K562 (cell line): ENCODE measurements around the gene SPIN1. TPM values are rescaled to one million over a fixed set of nuclear protein-coding genes. Genes with fewer than 3 reads are reported as not detected.

Experiments used
- ATAC-seq: fragments of 200-7000 bp; cut with Tn5 transposase; 3 replicates; pipeline ENCODE4 v1.9.1; 2020; ENCODE audit warnings: moderate library complexity
- BruUV-seq: library from RNA; stranded (reverse); fragments of 400-500 nt; replicated peaks from 2 replicates; lab custom pipeline; 2021; lab: Mats Ljungman, UMichigan
- CTCF ChIA-PET: fragments of 300-600 bp; formaldehyde crosslinking; extraction: SDS; loops from one replicate; lab custom pipeline; 2021; ENCODE audit warnings: low intra/inter-chr PET ratio; lab: Yijun Ruan, JAX
- POLR2A ChIA-PET: fragments of 300-600, 350-650 bp; sonication (Branson Sonifier 250); formaldehyde crosslinking; extraction: SDS; loops from one replicate; lab custom pipeline; 2021; ENCODE audit warnings: antibody characterized with exemption, inconsistent platforms; lab: Yijun Ruan, JAX
- DNase-seq, 4 experiments: peaks; one replicate each; pipeline versions ENCODE4 v3.0.0 to v3.0.0-alpha.2; 2011 to 2018; ENCODE audit warnings: low spot score in 3 of 4, mixed read lengths in 3 of 4; ENCODE audit errors: extremely low read depth in 1 of 4
- FAIRE-seq: peaks from 2 replicates; lab custom pipeline; 2011; peaks lifted over from hg19 to GRCh38; lab: Jason Lieb, UNC
- H2AFZ ChIP-seq: 2 replicates; pipeline ENCODE4 v1.6.0; 2011; ENCODE audit warnings: low read depth, low read length, control low read depth, inconsistent platforms
- H3K27ac ChIP-seq: fragments of 200-600 bp; 3 replicates; pipeline ENCODE4 v1.8.0; 2011; ENCODE audit warnings: low read depth, mild to moderate bottlenecking, control low read depth, inconsistent platforms, low read length, moderate library complexity, mixed read lengths; ENCODE audit errors: extremely low read depth
- H3K27me3 ChIP-seq, 2 experiments: fragments of 300-600 bp in 1 of 2; 2 replicates in 1 of 2; 3 replicates in 1 of 2; pipeline versions ENCODE4 v1.6.0 to v1.8.0; 2011; ENCODE audit warnings: inconsistent platforms in 2 of 2, low read length in 2 of 2, mild to moderate bottlenecking in 1 of 2, mixed read lengths in 1 of 2, moderate library complexity in 1 of 2; ENCODE audit not compliant: control insufficient read depth in 2 of 2, insufficient read depth in 2 of 2
- H3K36me3 ChIP-seq: fragments of 300-600 bp; 3 replicates; pipeline ENCODE4 v1.8.0; 2011; ENCODE audit warnings: mild to moderate bottlenecking, low read length, inconsistent platforms; ENCODE audit not compliant: control insufficient read depth, insufficient read depth
- H3K4me1 ChIP-seq, 2 experiments: fragments of 200-600 bp in 1 of 2; replicated peaks in 1 of 2; 2 replicates in 1 of 2; 3 replicates in 1 of 2; pipeline versions ENCODE4 v1.5.1 to v1.8.0; 2011; ENCODE audit warnings: inconsistent platforms in 2 of 2, low read length in 2 of 2, mild to moderate bottlenecking in 1 of 2, mixed read lengths in 1 of 2, moderate library complexity in 1 of 2; ENCODE audit not compliant: control insufficient read depth in 2 of 2, insufficient read depth in 2 of 2
- H3K4me2 ChIP-seq: 2 replicates; pipeline ENCODE4 v1.6.1; 2011; ENCODE audit warnings: low read length, control low read depth, inconsistent platforms, mixed read lengths; ENCODE audit not compliant: insufficient read depth
- H3K4me3 ChIP-seq: fragments of 200-600 bp; sonication (generic), shearing (Covaris generic); 2 replicates; pipeline ENCODE4 v1.5.1; 2016; ENCODE audit warnings: control low read depth, inconsistent platforms
- H3K79me2 ChIP-seq: fragments of 200-600 bp; 3 replicates; pipeline ENCODE4 v1.8.0; 2011; ENCODE audit warnings: low read length, inconsistent platforms; ENCODE audit not compliant: control insufficient read depth, insufficient read depth
- H3K9ac ChIP-seq, 2 experiments: 2 replicates each; pipeline versions ENCODE4 v1.6.0 to v1.6.1; 2011; ENCODE audit warnings: low read depth in 2 of 2, low read length in 2 of 2, control low read depth in 1 of 2, inconsistent platforms in 1 of 2, mild to moderate bottlenecking in 1 of 2, mixed read lengths in 1 of 2; ENCODE audit not compliant: insufficient read depth in 1 of 2
- H3K9me1 ChIP-seq: one replicate; pipeline ENCODE4 v1.6.0; 2011; ENCODE audit warnings: inconsistent platforms, mild to moderate bottlenecking, low read length, moderate library complexity; ENCODE audit not compliant: control insufficient read depth, insufficient read depth
- H3K9me3 ChIP-seq: replicated peaks from 2 replicates; pipeline ENCODE4 v1.5.1; 2011; ENCODE audit warnings: low read depth, low read length, inconsistent platforms; ENCODE audit not compliant: control insufficient read depth, insufficient read depth
- H4K20me1 ChIP-seq: replicated peaks from 2 replicates; pipeline ENCODE4 v1.6.1; 2011; ENCODE audit warnings: low read length, inconsistent platforms, mixed read lengths; ENCODE audit not compliant: control insufficient read depth, insufficient read depth
- ARID1B ChIP-seq: fragments of 450-650 bp; IDR thresholded peaks from 2 replicates; pipeline ENCODE4 v1.6.1; 2016; ENCODE audit warnings: antibody characterized with exemption, mild to moderate bottlenecking, inconsistent platforms
- HMBOX1 ChIP-seq: sonication (generic); IDR thresholded peaks from 2 replicates; pipeline ENCODE4 v1.6.1; 2016
- HNRNPK ChIP-seq: fragments of 200-400 bp; formaldehyde crosslinking; IDR thresholded peaks from one replicate; pipeline ENCODE4 v1.6.1; 2018; ENCODE audit warnings: mild to moderate bottlenecking, low read depth, low read length; ENCODE audit not compliant: poor library complexity, severe bottlenecking
- POLR2G ChIP-seq: fragments of 200-400 bp; formaldehyde crosslinking; IDR thresholded peaks from 2 replicates; pipeline ENCODE4 v1.6.1; 2017; ENCODE audit warnings: low read depth, mild to moderate bottlenecking, antibody characterized with exemption, low read length, moderate library complexity
- STAG1 ChIP-seq: sonication (generic); formaldehyde crosslinking; IDR thresholded peaks from 2 replicates; pipeline ENCODE4 v1.5.0; 2020; ENCODE audit warnings: missing genetic modification reagents, borderline replicate concordance
- STAT5A ChIP-seq: IDR thresholded peaks from 2 replicates; pipeline ENCODE4 v1.6.1; 2012; ENCODE audit warnings: low read length, inconsistent platforms, borderline replicate concordance
- WGBS: fragments of 100-300 bp; shearing (Covaris generic); methylation state at CpG from one replicate; pipeline ENCODE4 v1.1.6; 2016; ENCODE audit warnings: low coverage, mixed read lengths; ENCODE audit not compliant: insufficient coverage; ENCODE audit errors: missing lambda C conversion rate; 5-methylcytosine and 5-hydroxymethylcytosine counted together
- in situ Hi-C: fragments of 300-500 bp; cut with MboI; formaldehyde crosslinking; loops from 4 replicates; pipeline ENCODE4 v1.15.0; 2018; ENCODE audit warnings: inconsistent platforms, mixed read lengths
- intact Hi-C: fragments of 100-400 bp; cut with micrococcal nuclease; formaldehyde crosslinking; loops from 2 replicates; pipeline ENCODE4 v1.14.2; 2022
- polyA plus RNA-seq, 8 experiments: library from polyadenylated mRNA; depleted of rRNA in 4 of 8; stranded (reverse) in 5 of 8; unstranded in 3 of 8; fragments of >200 nt; fragmentation: Nextera tagmentation in 2 of 8; fragmentation: Illumina TruSeq in 1 of 8; extraction: Ambion mirVana in 2 of 8; extraction: Trizol in 1 of 8; gene quantifications; 2 replicates each; pipeline versions ENCODE4 v1.2.1 to v1.2.3, GENCODE V29; 2011 to 2014; ENCODE audit warnings: inconsistent platforms in 1 of 8, missing spikeins in 1 of 8
- total RNA-seq, 7 experiments: library from RNA; depleted of rRNA in 6 of 7; stranded (reverse); fragments of >200 nt in 6 of 7; fragmentation: Illumina TruSeq in 2 of 7; extraction: Trizol in 2 of 7; gene quantifications; 2 replicates each; pipeline versions ENCODE4 v1.2.1 to v1.2.3, GENCODE V29; 2011 to 2021; ENCODE audit warnings: low replicate concordance in 1 of 7
- TF ChIP-seq, protein P1 (sequence below): fragments of 250-450 bp; sonication (Bioruptor Pico); IDR thresholded peaks from 2 replicates; pipeline ENCODE4 v1.8.0; 2022; ENCODE audit warnings: moderate library complexity, mild to moderate bottlenecking, inconsistent platforms
- TF ChIP-seq, protein P2 (sequence below): fragments of 250-450 bp; sonication (Bioruptor Pico); IDR thresholded peaks from 2 replicates; pipeline ENCODE4 v1.9.0; 2021; ENCODE audit warnings: mild to moderate bottlenecking, inconsistent platforms

Gene SPIN1
- total and polyA plus RNA-seq, 9 of the 15 experiments (the other 6 are each of a cell fraction or from before 2014, with no cell fraction given), result 7.4 to 25.7 (median 15.6) TPM

DNA sequence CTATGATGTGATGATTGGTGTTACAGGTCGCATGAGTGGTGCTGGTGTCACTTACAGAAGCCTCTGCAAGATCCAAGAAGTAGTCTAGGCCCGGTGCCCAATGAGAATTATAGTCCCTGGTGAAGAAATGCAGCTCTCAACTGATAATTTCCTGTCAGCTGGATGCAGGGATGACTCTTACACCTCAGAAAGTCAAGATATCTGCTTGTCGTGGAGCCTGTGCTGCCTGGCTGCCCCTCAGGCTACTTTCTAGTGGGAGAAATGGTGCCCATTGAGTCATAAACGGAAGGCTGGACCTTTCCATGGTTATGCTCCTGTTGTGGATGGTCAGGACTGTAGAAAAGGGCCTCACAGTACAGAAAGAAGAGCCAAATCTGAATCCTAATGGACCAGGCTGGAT lies 99.9 kb downstream of the SPIN1 start:
- no peak overlapping the region for H2AFZ ChIP-seq
- in situ Hi-C loops (no loop called here), intact Hi-C loops (no loop called here)
- H3K27me3 ChIP-seq, result no peaks in the 10 kb centered on the region
- POLR2A ChIA-PET, result no interaction called here
- no peak overlapping the region for H3K27ac ChIP-seq
- FAIRE-seq (no peak), ATAC-seq (no peak), DNase-seq (no peak)
- no peak overlapping the region for H3K9ac ChIP-seq
- H3K36me3 ChIP-seq, result no peaks in the 10 kb centered on the region
- BruUV-seq, result no TSS peak
- no peak overlapping the region for H3K4me2 ChIP-seq
- WGBS, result 41% methylated on average over 4 of the region's 4 CpGs
- H3K79me2 ChIP-seq, result no peaks in the 10 kb centered on the region
- H3K4me3 ChIP-seq, result no peak overlapping the region
- H3K9me1 ChIP-seq, result no peaks in the 10 kb centered on the region
- H4K20me1 ChIP-seq, result no peaks in the 10 kb centered on the region
- no peaks in the 10 kb centered on the region for H3K4me1 ChIP-seq
- TF ChIP-seq STAG1 (CRISPR knock-in tag), result no peak
- TF ChIP-seq STAT5A, result no peak
- no peak for TF ChIP-seq POLR2G
- TF ChIP-seq, all 486 proteins: peak for 0
- CTCF ChIA-PET, result no interaction called here
- H3K9me3 ChIP-seq, result no peaks in the 10 kb centered on the region

DNA sequence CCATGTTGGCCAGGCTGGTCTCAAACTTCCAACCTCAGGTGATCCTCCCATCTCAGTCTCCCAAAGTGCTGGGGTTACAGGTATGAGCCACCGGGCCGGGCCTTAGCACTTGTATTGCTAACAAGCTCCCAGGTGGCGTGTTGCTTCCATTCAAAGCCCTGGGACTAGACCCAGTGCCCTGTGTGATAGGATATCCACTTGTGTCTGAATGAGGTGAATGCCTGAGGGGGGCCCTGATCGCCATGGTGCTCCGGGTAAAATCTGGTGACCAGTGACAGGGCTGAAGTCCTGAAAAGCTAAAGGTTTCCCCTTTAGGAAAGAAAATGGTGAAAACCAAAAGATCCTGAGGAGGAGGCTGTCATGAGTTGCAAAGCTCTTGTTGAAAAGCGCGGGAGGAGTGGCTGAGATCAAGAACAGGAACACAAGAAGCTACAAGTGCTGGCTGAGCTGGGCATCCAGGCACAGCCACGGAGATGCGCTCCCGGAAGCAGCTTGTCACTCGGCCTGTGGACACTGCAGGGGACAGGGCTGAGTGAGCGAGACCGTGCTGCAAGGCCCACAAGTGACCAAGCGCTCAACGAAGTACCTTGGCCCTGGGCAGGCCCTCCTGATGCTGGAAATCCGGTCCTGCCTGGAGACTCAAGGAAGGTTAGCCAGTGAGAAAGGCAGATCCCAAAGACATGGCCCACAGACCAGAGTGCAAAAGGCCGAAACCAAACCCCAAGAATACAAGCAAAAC lies 106.9 kb downstream of the SPIN1 start:
- no peak overlapping the region for H3K27ac ChIP-seq
- FAIRE-seq, result no peak
- no peaks in the 10 kb centered on the region for H3K79me2 ChIP-seq
- peaks cover 0 to 18% of the 10 kb centered on the region in 2 experiments; a peak in 3 of 5 replicates for H3K27me3 ChIP-seq
- no peak overlapping the region for H3K4me3 ChIP-seq
- H3K9me3 ChIP-seq, result no peaks in the 10 kb centered on the region
- H2AFZ ChIP-seq, result no peak overlapping the region
- CTCF ChIA-PET, result no interaction called here
- POLR2A ChIA-PET, result no interaction called here
- ATAC-seq, result no peak
- in situ Hi-C loops (no loop called here), intact Hi-C loops (no loop called here)
- no peak overlapping the region for H3K4me2 ChIP-seq
- no peak overlapping the region for H3K9ac ChIP-seq
- H4K20me1 ChIP-seq, result no peaks in the 10 kb centered on the region
- H3K4me1 ChIP-seq, result no peaks in the 10 kb centered on the region
- H3K9me1 ChIP-seq, result no peaks in the 10 kb centered on the region
- BruUV-seq, result no TSS peak
- DNase-seq, result no peak
- WGBS, result 15% methylated on average over 14 of the region's 17 CpGs
- H3K36me3 ChIP-seq, result no peaks in the 10 kb centered on the region
- TF ChIP-seq HNRNPK, result no peak
- no peak for TF ChIP-seq ARID1B
- TF ChIP-seq, protein P1, sequence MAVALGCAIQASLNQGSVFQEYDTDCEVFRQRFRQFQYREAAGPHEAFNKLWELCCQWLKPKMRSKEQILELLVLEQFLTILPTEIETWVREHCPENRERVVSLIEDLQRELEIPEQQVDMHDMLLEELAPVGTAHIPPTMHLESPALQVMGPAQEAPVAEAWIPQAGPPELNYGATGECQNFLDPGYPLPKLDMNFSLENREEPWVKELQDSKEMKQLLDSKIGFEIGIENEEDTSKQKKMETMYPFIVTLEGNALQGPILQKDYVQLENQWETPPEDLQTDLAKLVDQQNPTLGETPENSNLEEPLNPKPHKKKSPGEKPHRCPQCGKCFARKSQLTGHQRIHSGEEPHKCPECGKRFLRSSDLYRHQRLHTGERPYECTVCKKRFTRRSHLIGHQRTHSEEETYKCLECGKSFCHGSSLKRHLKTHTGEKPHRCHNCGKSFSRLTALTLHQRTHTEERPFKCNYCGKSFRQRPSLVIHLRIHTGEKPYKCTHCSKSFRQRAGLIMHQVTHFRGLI (CRISPR knock-in tag), result no peak
- no peak for TF ChIP-seq HMBOX1
- TF ChIP-seq, protein P2, sequence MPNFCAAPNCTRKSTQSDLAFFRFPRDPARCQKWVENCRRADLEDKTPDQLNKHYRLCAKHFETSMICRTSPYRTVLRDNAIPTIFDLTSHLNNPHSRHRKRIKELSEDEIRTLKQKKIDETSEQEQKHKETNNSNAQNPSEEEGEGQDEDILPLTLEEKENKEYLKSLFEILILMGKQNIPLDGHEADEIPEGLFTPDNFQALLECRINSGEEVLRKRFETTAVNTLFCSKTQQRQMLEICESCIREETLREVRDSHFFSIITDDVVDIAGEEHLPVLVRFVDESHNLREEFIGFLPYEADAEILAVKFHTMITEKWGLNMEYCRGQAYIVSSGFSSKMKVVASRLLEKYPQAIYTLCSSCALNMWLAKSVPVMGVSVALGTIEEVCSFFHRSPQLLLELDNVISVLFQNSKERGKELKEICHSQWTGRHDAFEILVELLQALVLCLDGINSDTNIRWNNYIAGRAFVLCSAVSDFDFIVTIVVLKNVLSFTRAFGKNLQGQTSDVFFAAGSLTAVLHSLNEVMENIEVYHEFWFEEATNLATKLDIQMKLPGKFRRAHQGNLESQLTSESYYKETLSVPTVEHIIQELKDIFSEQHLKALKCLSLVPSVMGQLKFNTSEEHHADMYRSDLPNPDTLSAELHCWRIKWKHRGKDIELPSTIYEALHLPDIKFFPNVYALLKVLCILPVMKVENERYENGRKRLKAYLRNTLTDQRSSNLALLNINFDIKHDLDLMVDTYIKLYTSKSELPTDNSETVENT (CRISPR knock-in tag), result no peak
